Breast epithelium (tissue), 4 donors: ENCODE measurements around the gene FMO1. TPM values are rescaled to one million over a fixed set of nuclear protein-coding genes. Genes with fewer than 3 reads are reported as not detected.
A peak's percentile ranks its signal among the peaks of the same experiment; 100 is the strongest.

Source experiments
- DNase-seq, 2 donors: peaks; one replicate each; pipeline ENCODE4 v3.0.0-alpha.2; 2019; ENCODE audit warnings: low spot score in 2 of 2
- H3K27ac ChIP-seq, 2 donors: fragments of 200-600 bp; sonication (generic) in 1 of 2; one replicate each; pipeline ENCODE4 v1.5.1; 2016 to 2019; ENCODE audit warnings: mild to moderate bottlenecking in 1 of 2
- H3K27me3 ChIP-seq, 2 donors: fragments of 200-600 bp; sonication (generic) in 1 of 2; one replicate each; pipeline versions ENCODE4 v1.5.1 to v1.6.0; 2017 to 2019; ENCODE audit warnings: control low read depth in 1 of 2, mild to moderate bottlenecking in 1 of 2
- H3K36me3 ChIP-seq: fragments of 200-600 bp; one replicate; pipeline ENCODE4 v1.5.1; 2019
- H3K4me1 ChIP-seq, 2 donors: fragments of 200-600 bp; sonication (generic); one replicate each; pipeline ENCODE4 v1.5.1; 2016 to 2019; ENCODE audit warnings: control low read depth in 1 of 2
- H3K4me3 ChIP-seq, 3 donors: fragments of 200-600 bp; sonication (generic); 1 replicate in 2 of 3; 2 replicates in 1 of 3; pipeline ENCODE4 v1.5.1; 2016 to 2019; ENCODE audit warnings: mild to moderate bottlenecking in 3 of 3, moderate library complexity in 2 of 3
- H3K9me3 ChIP-seq, 2 donors: fragments of 200-600 bp; sonication (generic) in 1 of 2; one replicate each; pipeline ENCODE4 v1.5.1; 2016 to 2019; ENCODE audit warnings: control low read depth in 1 of 2
- POLR2A ChIP-seq: fragments of 450-650 bp; IDR thresholded peaks from one replicate; pipeline ENCODE4 v1.6.1; 2016; ENCODE audit warnings: antibody characterized with exemption, mild to moderate bottlenecking, moderate library complexity
- POLR2AphosphoS5 ChIP-seq, 3 donors: sonication (generic); formaldehyde crosslinking; IDR thresholded peaks; one replicate each; pipeline ENCODE4 v1.6.1; 2017; ENCODE audit warnings: antibody characterized with exemption in 3 of 3
- intact Hi-C: fragments of 100-400 bp; cut with DNase I; formaldehyde crosslinking; loops from one replicate; pipeline ENCODE4 v1.15.1; 2023; ENCODE audit warnings: low total_unique reads
- total RNA-seq, 3 donors: library from RNA; depleted of rRNA; stranded (reverse); fragments of >200 nt; gene quantifications; one replicate each; pipeline ENCODE4 v1.1.0, GENCODE V29; 2016
- TF ChIP-seq, protein P1 (sequence below), 3 donors: fragments of 450-650 bp; IDR thresholded peaks; one replicate each; pipeline ENCODE4 v1.5.1; 2016 to 2017; ENCODE audit warnings: antibody characterized with exemption in 3 of 3, mild to moderate bottlenecking in 3 of 3, moderate library complexity in 3 of 3

FMO1 gene
- total RNA-seq, 3 donors from 2014 or later: 4.3 to 9.4 (median 7.0) TPM

- TF ChIP-seq POLR2AphosphoS5 (IDR thresholded peaks at IDR 0.05) (no peak), POLR2A (no peak)
- TF ChIP-seq, protein P1, sequence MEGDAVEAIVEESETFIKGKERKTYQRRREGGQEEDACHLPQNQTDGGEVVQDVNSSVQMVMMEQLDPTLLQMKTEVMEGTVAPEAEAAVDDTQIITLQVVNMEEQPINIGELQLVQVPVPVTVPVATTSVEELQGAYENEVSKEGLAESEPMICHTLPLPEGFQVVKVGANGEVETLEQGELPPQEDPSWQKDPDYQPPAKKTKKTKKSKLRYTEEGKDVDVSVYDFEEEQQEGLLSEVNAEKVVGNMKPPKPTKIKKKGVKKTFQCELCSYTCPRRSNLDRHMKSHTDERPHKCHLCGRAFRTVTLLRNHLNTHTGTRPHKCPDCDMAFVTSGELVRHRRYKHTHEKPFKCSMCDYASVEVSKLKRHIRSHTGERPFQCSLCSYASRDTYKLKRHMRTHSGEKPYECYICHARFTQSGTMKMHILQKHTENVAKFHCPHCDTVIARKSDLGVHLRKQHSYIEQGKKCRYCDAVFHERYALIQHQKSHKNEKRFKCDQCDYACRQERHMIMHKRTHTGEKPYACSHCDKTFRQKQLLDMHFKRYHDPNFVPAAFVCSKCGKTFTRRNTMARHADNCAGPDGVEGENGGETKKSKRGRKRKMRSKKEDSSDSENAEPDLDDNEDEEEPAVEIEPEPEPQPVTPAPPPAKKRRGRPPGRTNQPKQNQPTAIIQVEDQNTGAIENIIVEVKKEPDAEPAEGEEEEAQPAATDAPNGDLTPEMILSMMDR (IDR thresholded peaks at IDR 0.05): no peak
- H3K27ac ChIP-seq: no peak overlapping the region
- no peak overlapping the region for H3K4me3 ChIP-seq
- intact Hi-C loops: loop anchor here (10.0 kb wide), 1 partner anchor 67 kb away; the partner anchor contains the start of gene FMO4
- DNase-seq: no peak
- H3K36me3 ChIP-seq: no peaks in the 10 kb centered on the region
- no peaks in the 10 kb centered on the region for H3K27me3 ChIP-seq
- H3K4me1 ChIP-seq: no peaks in the 10 kb centered on the region
- H3K9me3 ChIP-seq: no peaks in the 10 kb centered on the region
Observed at GRCh38 chr1:171247501-171247900, 793 bp upstream of the FMO1 start.

DNA sequence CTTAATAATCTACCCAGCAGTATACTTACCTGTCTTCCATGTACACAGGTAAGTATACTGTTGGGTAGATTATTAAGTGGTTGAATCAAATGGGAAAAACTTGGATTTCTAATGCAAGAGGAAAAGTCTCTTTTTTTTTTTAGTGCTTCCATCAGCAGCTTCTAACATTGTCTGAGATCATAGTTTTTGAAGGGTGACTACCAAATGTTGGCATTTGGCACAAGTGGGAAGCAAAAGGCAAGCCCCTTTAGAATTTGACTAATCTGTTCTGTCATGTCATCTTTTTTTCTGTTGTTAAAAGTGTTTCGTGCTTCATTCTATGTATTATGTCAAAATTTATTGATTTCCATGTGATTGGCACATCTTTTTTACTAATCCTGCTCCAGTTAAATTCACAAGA lies 547 bp downstream of the FMO1 start:
- intact Hi-C loops: loop anchor here (10.0 kb wide), 1 partner anchor 66 kb away; the partner anchor contains the start of gene FMO4
- TF ChIP-seq, protein P1 (IDR thresholded peaks at IDR 0.05): no peak
- TF ChIP-seq POLR2A (no peak), POLR2AphosphoS5 (IDR thresholded peaks at IDR 0.05) (no peak)

DNA sequence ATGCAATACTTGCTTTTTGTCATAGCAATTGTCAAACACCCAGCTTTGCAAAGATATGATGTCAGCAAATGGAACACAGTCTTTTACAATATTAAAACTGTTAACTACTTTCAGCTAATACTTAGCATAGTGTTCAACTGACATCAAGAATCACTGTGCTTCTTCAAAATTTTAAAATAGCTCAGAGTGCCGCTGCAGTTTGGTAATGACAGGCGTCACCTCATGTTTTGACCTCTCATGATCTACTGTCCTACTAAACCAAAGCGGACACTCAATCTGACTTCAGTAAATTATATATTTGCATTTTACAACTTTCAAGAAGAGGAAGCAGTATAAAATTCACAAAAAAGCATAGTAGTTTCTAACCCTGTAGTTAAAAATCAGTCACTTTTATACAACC lies 2.0 kb downstream of the FMO1 start:
- H3K4me1 ChIP-seq: no peaks in the 10 kb centered on the region
- no peaks in the 10 kb centered on the region for H3K27me3 ChIP-seq
- intact Hi-C loops: no loop called here
- H3K27ac ChIP-seq: no peak overlapping the region
- TF ChIP-seq, protein P1 (IDR thresholded peaks at IDR 0.05): no peak
- TF ChIP-seq POLR2AphosphoS5 (IDR thresholded peaks at IDR 0.05) (no peak), POLR2A (no peak)
- no peak for DNase-seq
- H3K36me3 ChIP-seq: no peaks in the 10 kb centered on the region
- H3K9me3 ChIP-seq: no peaks in the 10 kb centered on the region
- no peak overlapping the region for H3K4me3 ChIP-seq

More for the DNA sequence above, 547 bp downstream of the FMO1 start:
- Histone ChIP-seq H3K27me3 (no peaks in the 10 kb centered on the region), H3K4me3 (no peak overlapping the region), H3K27ac (no peak overlapping the region), H3K36me3 (no peaks in the 10 kb centered on the region), H3K4me1 (no peaks in the 10 kb centered on the region), H3K9me3 (no peaks in the 10 kb centered on the region)
- DNase-seq: no peak

- H3K27me3 ChIP-seq: no peaks in the 10 kb centered on the region
- intact Hi-C loops: no loop called here
- no peaks in the 10 kb centered on the region for H3K36me3 ChIP-seq
- peak overlapping the region; percentile 58 to 61 for H3K27ac ChIP-seq
- peak overlapping the region; percentile 44 to 76 (median 62) for H3K4me3 ChIP-seq
- no peaks in the 10 kb centered on the region for H3K4me1 ChIP-seq
- no peak for DNase-seq
- H3K9me3 ChIP-seq: no peaks in the 10 kb centered on the region
- TF ChIP-seq, protein P1 (IDR thresholded peaks at IDR 0.05): peak in 2 of 3 donors; percentile 30 to 48
- no peak for TF ChIP-seq POLR2A
- peak in 1 of 3 donors; percentile 12 for TF ChIP-seq POLR2AphosphoS5 (IDR thresholded peaks at IDR 0.05)
Observed at GRCh38 chr1:171251042-171251951, 3.0 kb downstream of the FMO1 start.

- H3K9me3 ChIP-seq: no peaks in the 10 kb centered on the region
- no peak overlapping the region for H3K27ac ChIP-seq
- no peaks in the 10 kb centered on the region for H3K27me3 ChIP-seq
- H3K36me3 ChIP-seq: no peaks in the 10 kb centered on the region
- no peak for DNase-seq
- intact Hi-C loops: no loop called here
- H3K4me3 ChIP-seq: peak overlapping the region; percentile 44 to 76 (median 62)
- TF ChIP-seq, protein P1 (IDR thresholded peaks at IDR 0.05): no peak
- TF ChIP-seq POLR2AphosphoS5 (IDR thresholded peaks at IDR 0.05) (no peak), POLR2A (no peak)
- H3K4me1 ChIP-seq: no peaks in the 10 kb centered on the region
Observed at GRCh38 chr1:171251952-171252300, 3.6 kb downstream of the FMO1 start.
